GM19023 (cell line): Measurements from ENCODE around the gene PSMD8.
"Not testable (repeated sequence)": the region's sequence is repeated elsewhere in the genome, so short reads cannot be mapped to it uniquely, and the experiment has no call there.

Experiments used
- ATAC-seq: cut with Tn5 transposase; IDR thresholded peaks from one replicate; pipeline ENCODE4 v1.9.1; 2021; ENCODE audit warnings: mild to moderate bottlenecking, moderate library complexity; ENCODE audit not compliant: unreplicated experiment

PSMD8 gene

DNA sequence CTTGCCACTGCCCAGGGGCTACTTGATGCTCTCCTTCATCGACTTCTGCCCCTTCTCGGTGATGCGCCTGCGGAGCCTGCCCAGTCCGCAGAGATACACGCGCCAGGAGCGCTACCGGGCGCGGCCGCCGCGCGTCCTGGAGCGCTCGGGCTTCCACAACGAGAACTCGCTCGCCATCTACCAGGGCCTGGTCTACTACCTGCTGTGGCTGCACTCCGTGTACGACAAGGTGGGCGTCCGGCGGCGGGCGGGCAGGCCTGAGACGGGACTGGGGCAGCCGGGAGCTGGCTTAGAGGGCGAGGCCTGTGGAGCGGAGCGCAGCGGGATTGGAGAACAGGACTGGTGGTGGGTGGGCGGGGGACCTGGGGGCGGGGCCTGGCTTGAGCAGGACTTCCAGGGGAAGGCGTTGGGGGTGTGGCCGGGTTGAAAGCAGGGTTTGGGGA lies 12.7 kb upstream of the PSMD8 start:
- ATAC-seq = peak; percentile 56

DNA sequence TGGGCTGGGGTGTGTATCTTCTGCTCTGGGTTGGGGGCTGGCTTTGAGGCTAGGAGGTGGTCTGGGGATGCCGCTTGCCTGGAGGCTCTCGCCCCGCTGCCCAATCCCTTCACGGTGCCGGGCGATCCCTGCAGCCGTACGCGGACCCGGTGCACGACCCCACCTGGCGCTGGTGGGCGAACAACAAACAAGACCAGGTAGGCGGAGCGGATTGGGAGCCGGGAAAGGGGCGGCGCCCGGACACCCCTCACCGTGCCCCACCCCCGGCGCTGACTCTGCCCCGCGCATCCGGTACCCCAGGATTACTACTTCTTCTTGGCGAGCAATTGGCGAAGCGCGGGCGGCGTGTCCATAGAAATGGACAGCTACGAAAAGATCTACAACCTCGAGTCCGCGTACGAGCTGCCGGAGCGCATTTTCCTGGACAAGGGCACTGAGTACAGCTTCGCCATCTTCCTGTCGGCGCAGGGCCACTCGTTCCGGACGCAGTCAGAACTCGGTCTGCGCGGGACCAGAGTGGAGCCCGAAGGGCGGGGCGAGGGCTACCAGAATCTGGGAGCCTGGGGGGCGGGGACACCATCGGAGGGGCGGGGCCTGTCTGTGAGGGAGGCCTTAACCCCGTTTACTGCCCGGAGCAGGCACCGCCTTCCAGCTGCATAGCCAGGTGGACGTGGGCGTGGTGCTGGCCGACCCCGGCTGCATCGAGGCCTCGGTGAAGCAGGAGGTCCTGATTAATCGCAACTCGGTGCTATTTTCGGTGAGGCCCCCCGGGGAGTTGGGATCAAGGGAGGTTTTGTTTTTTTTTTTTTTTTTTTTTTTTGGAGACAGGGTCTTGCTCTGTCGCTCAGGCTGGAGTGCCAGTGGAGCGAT lies 12.1 kb upstream of the PSMD8 start:
- peak; percentile 38 for ATAC-seq

DNA sequence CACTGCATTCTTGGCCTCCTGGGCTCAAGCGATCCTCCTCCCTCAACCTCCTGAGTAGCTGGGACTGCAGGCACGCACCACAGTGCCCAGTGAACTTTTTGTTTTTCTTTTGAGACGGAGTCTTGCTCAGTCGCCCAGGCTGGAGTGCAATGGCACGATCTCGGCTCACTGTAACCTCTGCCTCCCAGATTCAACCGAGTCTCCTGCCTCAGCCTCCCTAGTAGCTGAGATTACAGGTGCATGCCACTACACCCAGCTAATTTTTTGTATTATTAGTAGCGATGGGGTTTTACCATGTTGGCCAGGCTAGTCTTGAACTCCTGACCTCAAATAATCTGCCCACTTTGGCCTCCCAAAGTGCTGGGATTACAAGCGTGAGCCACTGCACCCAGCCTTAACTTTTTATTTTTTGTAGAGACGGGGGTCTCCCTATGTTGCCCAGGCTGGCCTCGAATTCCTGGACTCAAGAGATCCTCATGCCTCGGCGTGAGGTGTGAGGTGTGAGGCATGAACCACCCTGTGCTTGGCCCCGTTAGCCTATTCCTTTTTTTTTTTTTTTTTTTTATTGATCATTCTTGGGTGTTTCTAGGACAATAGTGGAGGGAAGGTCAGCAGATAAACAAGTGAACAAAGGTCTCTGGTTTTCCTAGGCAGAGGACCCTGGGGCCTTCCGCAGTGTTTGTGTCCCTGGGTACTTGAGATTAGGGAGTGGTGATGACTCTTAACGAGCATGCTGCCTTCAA lies 11.3 kb upstream of the PSMD8 start:
- not testable (repeated sequence) for ATAC-seq

- no peak for ATAC-seq
Measured at GRCh38 chr19:38367041-38367440, 7.3 kb upstream of the PSMD8 start.

DNA sequence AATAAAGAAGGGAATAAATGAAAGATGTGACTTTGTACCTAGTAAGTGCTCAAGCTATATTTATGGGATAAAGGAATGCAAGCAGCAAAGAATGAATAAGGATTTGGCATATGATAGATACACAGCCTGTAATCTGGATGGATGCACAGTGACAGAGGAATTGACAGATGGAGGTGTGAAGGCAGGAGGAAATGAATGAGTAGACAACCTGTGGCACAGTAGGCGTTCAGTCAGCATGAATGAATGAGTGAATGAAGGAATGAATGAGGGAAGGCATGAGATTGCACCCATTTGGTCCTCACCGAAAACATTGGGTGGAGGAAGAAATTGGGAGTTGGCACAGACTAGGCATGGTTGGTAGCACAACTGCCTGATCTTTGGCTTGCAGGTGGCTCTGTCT lies 4.8 kb upstream of the PSMD8 start:
- ATAC-seq = no peak

GRCh38 chr19:38370299-38370698 lies 4.1 kb upstream of the PSMD8 start:
- ATAC-seq = no peak

- ATAC-seq = no peak
Measured at GRCh38 chr19:38371081-38371480, 3.3 kb upstream of the PSMD8 start.

- no peak for ATAC-seq
Measured at GRCh38 chr19:38373907-38374331, 452 bp upstream of the PSMD8 start.

DNA sequence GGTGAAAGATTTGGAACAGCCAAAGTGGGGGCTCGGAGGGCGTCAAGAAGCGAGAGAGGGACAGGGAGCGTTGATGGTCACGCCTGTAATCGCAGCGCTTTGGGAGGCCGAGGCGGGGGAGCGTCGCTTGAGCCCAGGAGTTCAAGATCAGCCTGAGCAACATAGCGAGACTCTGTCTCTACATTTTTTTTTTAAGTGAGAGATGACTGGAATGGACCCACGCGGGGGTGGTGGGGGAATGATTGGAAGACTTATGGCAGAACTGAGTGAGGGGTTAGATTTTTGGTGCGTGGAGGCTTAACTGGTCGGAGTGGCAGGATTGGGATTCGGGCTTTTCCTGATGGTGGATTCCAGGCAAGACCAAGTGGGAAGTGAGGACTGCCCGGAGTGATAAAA lies 725 bp downstream of the PSMD8 start:
- no peak for ATAC-seq

- ATAC-seq = no peak
Measured at GRCh38 chr19:38375748-38376147, 1.4 kb downstream of the PSMD8 start.

GRCh38 chr19:38376576-38376975 lies 2.2 kb downstream of the PSMD8 start:
- no peak for ATAC-seq

DNA sequence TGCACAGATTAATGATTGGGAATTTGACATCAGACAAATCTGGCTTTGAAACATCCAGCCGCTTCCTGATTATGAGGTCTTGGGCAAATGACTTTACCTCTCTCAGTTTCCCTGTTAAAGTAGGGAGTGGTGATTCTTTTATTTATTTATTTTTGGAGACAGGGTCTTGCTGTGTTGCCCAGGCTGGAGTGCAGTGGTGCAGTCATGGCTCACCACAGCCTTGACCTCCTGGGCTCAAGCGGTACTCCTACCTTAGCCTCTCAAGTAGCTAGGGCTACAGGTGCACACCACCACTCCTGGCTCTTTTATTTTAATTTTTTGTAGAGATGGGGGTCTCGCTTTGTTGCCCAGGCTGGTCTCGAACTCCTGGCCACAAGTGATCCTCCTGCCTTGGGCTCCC lies 2.7 kb downstream of the PSMD8 start:
- ATAC-seq = no peak

DNA sequence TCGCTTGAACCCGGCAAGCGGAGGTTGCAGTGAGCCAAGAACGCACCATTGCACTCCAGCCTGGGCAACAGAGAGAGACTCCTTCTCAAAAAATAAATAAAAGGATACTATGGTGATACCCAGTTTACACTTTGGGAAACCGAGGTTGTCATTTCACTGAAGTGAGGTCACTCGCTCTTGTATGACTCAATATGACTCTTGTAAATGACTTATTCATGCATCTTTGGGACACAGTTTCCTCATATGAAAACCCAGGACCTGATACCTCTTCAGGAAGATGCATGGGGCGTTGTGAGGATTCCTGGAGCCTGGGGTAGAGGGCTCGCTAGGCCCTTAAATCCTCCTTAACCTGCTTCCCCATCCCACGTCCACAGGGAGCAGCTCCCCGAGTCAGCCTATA lies 4.5 kb downstream of the PSMD8 start:
- no peak for ATAC-seq

DNA sequence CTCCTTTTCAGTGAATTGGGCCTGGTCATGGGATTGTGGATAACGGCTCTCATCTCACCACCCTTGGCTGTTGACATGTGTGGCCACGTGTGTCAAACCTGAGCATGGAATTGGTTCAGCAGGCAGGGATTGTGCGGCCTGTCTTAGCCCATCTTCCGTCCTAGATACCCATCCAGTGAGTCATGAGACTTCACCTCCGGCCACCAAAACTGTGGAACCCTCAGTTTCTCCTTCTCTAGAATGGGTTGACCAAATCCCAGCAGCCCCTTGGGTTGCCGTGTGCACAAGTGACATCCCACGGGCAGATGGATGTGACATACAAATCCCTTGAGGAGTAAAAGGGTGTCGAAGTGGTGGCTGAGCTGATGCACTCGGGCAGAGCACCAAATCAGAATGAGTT lies 6.8 kb downstream of the PSMD8 start:
- no peak for ATAC-seq

DNA sequence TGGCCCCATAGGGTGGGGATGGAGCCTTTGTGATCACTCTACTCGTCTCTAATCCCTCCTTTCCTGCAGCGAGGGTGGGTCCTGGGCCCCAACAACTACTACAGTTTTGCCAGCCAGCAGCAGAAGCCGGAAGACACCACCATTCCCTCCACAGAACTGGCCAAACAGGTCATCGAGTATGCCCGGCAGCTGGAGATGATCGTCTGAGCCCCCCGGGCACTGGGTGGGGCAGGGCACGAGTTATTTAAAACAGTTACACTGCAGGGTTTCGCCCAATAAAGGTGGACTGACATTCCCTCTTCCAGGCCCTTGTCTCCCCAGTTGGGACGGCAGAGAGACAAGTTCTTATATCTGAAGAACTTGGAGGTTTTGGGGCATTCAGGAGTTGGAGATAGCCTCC lies 8.8 kb downstream of the PSMD8 start:
- no peak for ATAC-seq

DNA sequence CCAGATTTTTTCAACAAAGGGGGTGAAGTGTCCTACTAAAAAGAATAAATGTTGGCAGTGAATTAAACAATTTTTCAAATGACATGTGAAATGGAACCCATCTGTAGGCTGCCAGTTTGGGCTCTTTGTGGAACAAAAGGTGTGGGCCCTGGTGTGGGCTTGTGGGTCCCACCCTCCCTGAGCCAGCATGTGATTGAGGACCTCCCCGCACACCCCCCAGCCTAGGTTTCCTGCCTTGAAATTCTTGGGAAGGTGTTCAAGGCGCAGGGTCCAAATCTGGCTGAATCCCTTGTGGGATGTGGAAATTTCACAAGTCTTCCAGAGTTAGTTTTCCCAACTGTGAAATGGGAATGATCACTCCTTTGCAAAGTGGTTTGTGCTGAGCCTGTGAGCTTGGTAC lies 9.4 kb downstream of the PSMD8 start:
- ATAC-seq = no peak

DNA sequence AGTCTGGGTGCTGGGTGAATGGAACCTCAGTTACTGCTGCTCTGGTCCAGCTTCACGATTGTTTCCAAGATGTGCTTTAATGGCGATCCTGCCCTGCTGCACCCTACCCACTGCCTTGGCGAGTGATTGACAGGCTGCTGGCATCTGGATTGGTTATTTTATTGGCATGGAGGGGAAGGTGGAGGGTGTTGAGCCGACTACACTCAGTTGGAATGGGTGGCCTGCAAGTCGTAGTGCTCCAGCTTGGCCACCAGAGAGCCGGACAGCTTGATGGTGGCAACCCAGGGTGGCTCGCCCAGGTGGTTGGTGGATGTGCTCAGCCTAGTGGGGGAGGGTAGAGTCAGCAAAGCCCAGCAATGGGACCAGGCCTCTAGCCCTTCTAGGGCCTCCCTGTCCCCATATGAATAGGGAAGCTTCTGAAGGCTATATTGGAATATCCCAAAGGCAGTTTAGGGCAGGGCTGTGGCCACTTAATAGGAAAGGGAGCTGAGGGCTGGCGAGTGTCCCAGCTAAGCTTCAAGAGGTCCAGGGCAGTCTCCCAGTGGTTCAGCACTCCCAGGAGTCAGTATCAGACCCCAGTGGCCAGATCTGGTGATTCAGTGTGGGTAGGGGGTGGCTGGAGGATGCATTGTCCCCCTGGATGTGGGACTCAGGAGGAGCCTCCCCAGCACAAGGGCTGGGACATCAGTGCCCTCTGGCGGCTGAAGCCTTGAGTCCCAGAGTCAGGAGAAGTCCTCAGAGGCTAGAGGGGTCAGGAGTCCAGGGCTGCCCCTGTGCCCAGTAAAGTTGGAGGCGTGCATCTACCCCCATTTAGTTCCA lies 10.0 kb downstream of the PSMD8 start:
- no peak for ATAC-seq

- ATAC-seq = no peak
Measured at GRCh38 chr19:38385057-38385803, 10.9 kb downstream of the PSMD8 start.

DNA sequence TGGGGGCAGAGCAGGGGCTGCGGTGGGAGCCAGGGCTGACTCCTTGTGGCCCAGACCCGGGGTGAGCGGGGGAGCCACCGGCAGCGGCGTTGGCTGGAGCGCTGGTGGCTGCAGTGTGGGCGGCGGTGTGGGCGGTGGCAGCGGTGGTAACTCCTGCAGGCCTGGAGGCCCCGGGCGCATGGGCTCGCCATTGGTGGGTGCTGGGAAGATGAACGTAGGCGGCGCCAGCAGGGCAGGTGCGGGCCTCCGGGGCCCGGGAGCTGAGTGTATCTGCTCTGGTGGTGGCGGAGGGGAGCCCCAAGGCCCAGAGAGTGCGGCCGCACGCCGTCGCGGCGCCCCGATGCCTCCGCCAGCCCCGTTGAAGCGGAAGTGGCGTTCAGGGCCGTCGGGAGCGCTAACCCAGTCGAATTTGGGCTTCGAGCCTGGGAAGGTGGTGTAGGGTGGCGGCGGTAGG lies 11.5 kb downstream of the PSMD8 start:
- no peak for ATAC-seq

DNA sequence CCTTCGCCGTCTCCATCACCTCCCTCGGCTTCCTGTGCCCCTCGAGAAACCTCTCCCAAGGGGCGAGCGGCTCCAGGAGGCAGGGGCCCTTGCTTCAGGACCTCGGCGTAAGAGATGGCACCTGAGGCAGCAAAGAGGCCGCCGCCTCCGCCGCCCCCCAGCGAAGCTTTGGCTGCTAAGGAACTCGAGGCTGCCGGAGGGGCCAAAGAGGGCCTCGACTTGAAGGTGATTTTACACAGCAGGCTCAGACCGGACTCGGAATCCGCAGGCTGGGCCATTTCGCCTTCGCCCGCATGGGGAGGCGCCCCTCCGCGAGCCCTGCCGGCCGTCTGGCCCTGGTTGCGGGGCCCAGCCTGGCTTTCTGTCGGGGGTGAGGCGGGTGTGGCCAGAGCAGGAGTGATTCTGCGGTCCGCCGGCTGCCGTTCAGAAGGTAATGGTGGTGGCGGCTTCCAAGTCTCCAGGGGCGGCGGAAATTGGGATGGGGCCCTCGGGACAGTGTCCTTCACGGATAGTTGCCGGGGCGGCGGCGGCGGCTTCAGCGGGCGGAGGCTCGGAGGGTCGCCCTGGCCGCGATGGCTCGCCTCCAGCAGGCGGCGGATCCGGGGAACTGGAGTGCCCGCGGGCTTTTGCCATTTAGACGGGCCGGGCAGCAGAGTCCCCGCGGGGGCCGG lies 12.1 kb downstream of the PSMD8 start:
- no peak for ATAC-seq
